NB4 (cell line): ENCODE measurements around the gene SRA1.
"Not testable (repeated sequence)": the region's sequence is repeated elsewhere in the genome, so short reads cannot be mapped to it uniquely, and the experiment has no call there.

ENCODE experiments used
- CTCF ChIP-seq: IDR thresholded peaks from one replicate; pipeline ENCODE4 v1.5.1; 2012; ENCODE audit warnings: low read depth, low read length
- TF ChIP-seq, protein P1 (sequence below): IDR thresholded peaks from 2 replicates; pipeline ENCODE4 v1.6.1; 2011; ENCODE audit warnings: low read depth, low read length

DNA sequence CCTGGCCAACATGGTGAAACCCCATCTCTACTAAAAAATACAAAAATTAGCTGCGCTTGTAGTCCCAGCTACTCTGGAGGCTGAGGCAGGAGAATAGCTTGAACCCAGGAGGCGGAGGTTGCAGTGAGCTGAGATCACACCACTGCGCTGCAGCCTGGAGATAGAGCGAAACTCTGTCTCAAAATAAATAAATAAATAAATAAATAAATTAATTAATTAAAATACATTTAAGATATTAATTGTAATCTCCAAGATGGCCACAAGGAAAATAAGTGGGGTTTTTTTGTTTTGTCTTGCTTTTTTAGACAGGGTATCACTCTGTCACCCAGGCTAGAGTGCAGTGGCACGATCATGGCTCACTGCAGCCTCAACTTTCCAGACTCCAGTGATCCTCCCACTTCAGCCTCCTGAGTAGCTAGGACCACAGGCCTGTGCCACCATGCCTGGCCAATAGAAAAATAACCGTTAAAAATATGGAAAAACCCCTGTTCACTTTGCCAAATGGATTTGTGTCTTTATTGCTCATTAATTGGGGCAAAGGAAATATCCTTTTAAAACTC is 22.0 kb upstream of the SRA1 start:
- not testable (repeated sequence) for TF ChIP-seq CTCF
- TF ChIP-seq, protein P1, sequence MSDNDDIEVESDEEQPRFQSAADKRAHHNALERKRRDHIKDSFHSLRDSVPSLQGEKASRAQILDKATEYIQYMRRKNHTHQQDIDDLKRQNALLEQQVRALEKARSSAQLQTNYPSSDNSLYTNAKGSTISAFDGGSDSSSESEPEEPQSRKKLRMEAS: not testable (repeated sequence)
